GM23248 (cell line): ENCODE measurements around the gene SOX18. TPM values are rescaled to one million over a fixed set of nuclear protein-coding genes. Genes with fewer than 3 reads are reported as not detected.

Source experiments
- DNase-seq: peaks from one replicate; pipeline ENCODE4 v3.0.0-alpha.2; 2015
- H2AFZ ChIP-seq: fragments of 200-600 bp; sonication (generic); 2 replicates; pipeline ENCODE4 v1.6.1; 2016; ENCODE audit warnings: antibody characterized with exemption
- H3F3A ChIP-seq: fragments of 200-600 bp; sonication (generic); 2 replicates; pipeline ENCODE4 v1.6.1; 2016; ENCODE audit warnings: mild to moderate bottlenecking, antibody characterized with exemption, mixed run types; ENCODE audit not compliant: insufficient read depth
- H3K27ac ChIP-seq: fragments of 200-600 bp; sonication (generic); 2 replicates; pipeline ENCODE4 v1.5.1; 2016; ENCODE audit warnings: mild to moderate bottlenecking
- H3K27me3 ChIP-seq: fragments of 200-600 bp; sonication (generic); replicated peaks from 2 replicates; pipeline ENCODE4 v1.6.1; 2016; ENCODE audit warnings: mild to moderate bottlenecking; ENCODE audit not compliant: insufficient read depth
- H3K36me3 ChIP-seq: fragments of 200-600 bp; sonication (generic); 2 replicates; pipeline ENCODE4 v1.6.1; 2016; ENCODE audit warnings: low read depth, mild to moderate bottlenecking
- H3K4me1 ChIP-seq: fragments of 200-600 bp; sonication (generic); 2 replicates; pipeline ENCODE4 v1.6.1; 2016; ENCODE audit warnings: mild to moderate bottlenecking; ENCODE audit not compliant: insufficient read depth
- H3K4me2 ChIP-seq: fragments of 200-600 bp; sonication (generic); one replicate; pipeline ENCODE4 v1.6.1; 2016; ENCODE audit warnings: mild to moderate bottlenecking; ENCODE audit not compliant: unreplicated experiment
- H3K4me3 ChIP-seq: fragments of 200-600 bp; sonication (generic); 2 replicates; pipeline ENCODE4 v1.5.1; 2016; ENCODE audit warnings: mild to moderate bottlenecking
- H3K79me2 ChIP-seq: fragments of 200-600 bp; sonication (generic); 2 replicates; pipeline ENCODE4 v1.6.1; 2016; ENCODE audit warnings: mild to moderate bottlenecking; ENCODE audit not compliant: insufficient read depth
- H3K9ac ChIP-seq: fragments of 200-600 bp; sonication (generic); 2 replicates; pipeline ENCODE4 v1.6.1; 2016; ENCODE audit warnings: mild to moderate bottlenecking
- H3K9me2 ChIP-seq: fragments of 200-600 bp; sonication (generic); 2 replicates; pipeline ENCODE4 v1.6.1; 2016; ENCODE audit warnings: mixed run types, mild to moderate bottlenecking, moderate library complexity; ENCODE audit not compliant: insufficient read depth
- H3K9me3 ChIP-seq: fragments of 200-600 bp; sonication (generic); one replicate; pipeline ENCODE4 v1.6.1; 2017; ENCODE audit warnings: low read depth
- H4K20me1 ChIP-seq: fragments of 200-600 bp; sonication (generic); 2 replicates; pipeline ENCODE4 v1.6.0; 2016; ENCODE audit not compliant: insufficient read depth
- EZH2 ChIP-seq: fragments of 200-600 bp; sonication (generic); IDR thresholded peaks from 2 replicates; pipeline ENCODE4 v1.6.1; 2018; ENCODE audit warnings: antibody characterized with exemption, mild to moderate bottlenecking; ENCODE audit not compliant: insufficient read depth, poor library complexity, severe bottlenecking
- EZH2phosphoT487 ChIP-seq: fragments of 200-600 bp; sonication (generic); IDR thresholded peaks from 2 replicates; pipeline ENCODE4 v1.6.1; 2018; ENCODE audit warnings: antibody characterized with exemption, moderate library complexity, mild to moderate bottlenecking, low read depth; ENCODE audit not compliant: insufficient read depth
- WGBS, 2 experiments: methylation state at CpG; one replicate each; pipeline ENCODE4 v1.1.6; 2015 to 2017; ENCODE audit warnings: low lambda C conversion rate in 2 of 2, low coverage in 1 of 2; ENCODE audit errors: missing lambda C conversion rate in 2 of 2; 5-methylcytosine and 5-hydroxymethylcytosine counted together
- in situ Hi-C: fragments of 300-500 bp; cut with MboI; formaldehyde crosslinking; loops from 2 replicates; pipeline ENCODE4 v1.15.0; 2020
- polyA plus RNA-seq: library from polyadenylated mRNA; unstranded; fragments of >200 nt; fragmentation: Nextera tagmentation; extraction: Ambion mirVana; gene quantifications from 2 replicates; pipeline ENCODE4 v1.2.1, GENCODE V29; 2016
- total RNA-seq: library from RNA; depleted of rRNA; stranded (reverse); fragments of >200 nt; shearing (Covaris generic); gene quantifications from 2 replicates; pipeline ENCODE4 v1.2.3, GENCODE V29; 2014; rRNA removed

SOX18 gene
- total RNA-seq (not detected in 2 replicates), polyA plus RNA-seq (not detected in 2 replicates)

GRCh38 chr20:64049060-64049877, at the start of gene SOX18:
TSS of gene SOX18 (minus strand) at chr20:64049639. CDS start at chr20:64049516, 123 bp downstream.
- Histone ChIP-seq H3K9me3 (no peaks in the 10 kb centered on the region), H2AFZ (no peak within 1 kb of the TSS), H3K79me2 (no peaks in the 10 kb centered on the region), H4K20me1 (no peaks in the 10 kb centered on the region), H3K9me2 (no peaks in the 10 kb centered on the region), H3K4me3 (no peak within 1 kb of the TSS), H3K4me1 (peaks cover 8% of the 10 kb centered on the region; the same call in 1 of the 2 replicates), H3K36me3 (no peaks in the 10 kb centered on the region), H3F3A (no peaks in the 10 kb centered on the region), H3K4me2 (no peak within 1 kb of the TSS), H3K9ac (no peak within 1 kb of the TSS), H3K27me3 (no peaks in the 10 kb centered on the region), H3K27ac (no peak within 1 kb of the TSS)
- DNase-seq: peak; percentile 66
- TF ChIP-seq EZH2: no peak
- TF ChIP-seq EZH2phosphoT487: no peak
- in situ Hi-C loops: no loop called here
- WGBS, 2 experiments: 2 to 4% methylated on average over 28 to 67 of the region's 111 CpGs

GRCh38 chr20:64098471-64099013, 49.1 kb upstream of the SOX18 start:
- Histone ChIP-seq H3K4me2 (no peak overlapping the region), H3K9me3 (no peaks in the 10 kb centered on the region), H3F3A (no peaks in the 10 kb centered on the region), H3K9me2 (no peaks in the 10 kb centered on the region), H3K4me1 (no peaks in the 10 kb centered on the region), H3K36me3 (no peaks in the 10 kb centered on the region), H3K79me2 (no peaks in the 10 kb centered on the region), H3K9ac (no peak overlapping the region), H2AFZ (no peak overlapping the region), H3K27ac (no peak overlapping the region), H3K27me3 (peaks cover 33% of the 10 kb centered on the region), H3K4me3 (no peak overlapping the region), H4K20me1 (no peaks in the 10 kb centered on the region)
- TF ChIP-seq EZH2phosphoT487 (no peak), EZH2 (no peak)
- WGBS, 2 experiments: 86 to 91% methylated on average over 28 of the region's 28 CpGs
- in situ Hi-C loops: no loop called here
- no peak for DNase-seq

DNA sequence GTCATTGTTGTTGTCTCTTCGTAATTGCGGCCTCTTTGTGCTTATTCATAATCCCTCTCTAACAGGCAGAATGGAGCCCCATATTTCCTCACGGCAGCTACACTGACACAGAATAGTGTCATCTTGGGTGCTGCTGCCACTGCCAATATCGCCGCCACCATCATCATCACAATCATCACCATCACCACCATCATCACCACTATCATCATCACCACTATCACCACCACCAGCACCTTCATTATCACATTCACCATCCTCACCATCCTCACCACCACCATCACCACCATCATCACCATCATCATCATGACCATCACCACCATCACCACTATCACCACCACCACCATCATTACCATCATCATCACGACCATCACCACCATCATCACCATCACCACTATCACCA, 47.1 kb upstream of the SOX18 start:
- H3K4me3 ChIP-seq: no peak overlapping the region
- no peaks in the 10 kb centered on the region for H3K36me3 ChIP-seq
- in situ Hi-C loops: no loop called here
- no peak overlapping the region for H2AFZ ChIP-seq
- no peak overlapping the region for H3K27ac ChIP-seq
- no peak overlapping the region for H3K9ac ChIP-seq
- peaks cover 15% of the 10 kb centered on the region for H3K27me3 ChIP-seq
- H3K4me2 ChIP-seq: no peak overlapping the region
- no peaks in the 10 kb centered on the region for H3K4me1 ChIP-seq
- no peaks in the 10 kb centered on the region for H3K9me2 ChIP-seq
- no peaks in the 10 kb centered on the region for H3F3A ChIP-seq
- no peak for TF ChIP-seq EZH2
- no peak for TF ChIP-seq EZH2phosphoT487
- H3K79me2 ChIP-seq: no peaks in the 10 kb centered on the region
- no peaks in the 10 kb centered on the region for H4K20me1 ChIP-seq
- no peaks in the 10 kb centered on the region for H3K9me3 ChIP-seq
- DNase-seq: no peak
- WGBS, 2 experiments: 67 to 75% methylated on average over 5 to 6 of the region's 6 CpGs

- no peaks in the 10 kb centered on the region for H3K9me2 ChIP-seq
- H2AFZ ChIP-seq: no peak overlapping the region
- TF ChIP-seq EZH2 (no peak), EZH2phosphoT487 (no peak)
- H3K9me3 ChIP-seq: no peaks in the 10 kb centered on the region
- H3K27me3 ChIP-seq: peaks cover 9% of the 10 kb centered on the region
- H3K9ac ChIP-seq: no peak overlapping the region
- H3K36me3 ChIP-seq: no peaks in the 10 kb centered on the region
- no peak overlapping the region for H3K4me2 ChIP-seq
- WGBS, 2 experiments: 82 to 84% methylated on average over 11 of the region's 11 CpGs
- no peaks in the 10 kb centered on the region for H4K20me1 ChIP-seq
- in situ Hi-C loops: no loop called here
- no peaks in the 10 kb centered on the region for H3F3A ChIP-seq
- H3K27ac ChIP-seq: no peak overlapping the region
- no peak for DNase-seq
- H3K4me3 ChIP-seq: no peak overlapping the region
- no peaks in the 10 kb centered on the region for H3K79me2 ChIP-seq
- H3K4me1 ChIP-seq: no peaks in the 10 kb centered on the region
Observed at GRCh38 chr20:64095927-64096326, 46.5 kb upstream of the SOX18 start.
